Measurements from ENCODE around the gene SZT2. TPM values are rescaled to one million over a fixed set of nuclear protein-coding genes. Genes with fewer than 3 reads are reported as not detected.

SZT2 gene
- total RNA-seq, 3 donors from 2014 or later, result 29.1 to 49.2 (median 44.3) TPM

DNA sequence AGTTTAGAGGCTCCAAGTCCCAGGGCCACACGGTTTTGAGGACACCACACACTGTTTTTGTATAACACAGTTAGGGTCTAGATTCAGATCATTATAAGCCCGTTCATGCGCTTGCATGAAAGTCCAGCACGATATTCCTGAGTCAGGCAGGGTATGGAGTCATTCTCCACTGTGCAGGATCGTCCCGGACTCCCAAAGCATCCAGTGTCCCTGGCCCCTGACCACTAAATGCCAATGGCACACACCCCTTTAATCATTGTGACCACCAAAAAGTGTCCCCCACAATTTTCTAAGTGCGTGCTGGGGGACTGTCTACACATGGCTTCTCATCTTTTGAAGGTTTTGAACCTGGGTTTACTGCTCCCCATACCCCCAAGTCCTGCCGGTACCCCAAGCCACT is 113.8 kb downstream of the SZT2 start:
- Histone ChIP-seq H3K4me1 (no peaks in the 10 kb centered on the region), H3K36me3 (no peaks in the 10 kb centered on the region), H3K9me3 (no peaks in the 10 kb centered on the region), H3K27me3 (no peaks in the 10 kb centered on the region), H3K27ac (no peak overlapping the region), H3K4me3 (no peak overlapping the region)
- intact Hi-C loops (cut with DNase I; ENCODE audit: low total_unique reads), result no loop called here
- no peak for DNase-seq (ENCODE audit: low spot score in 2 of 2)
- TF ChIP-seq, protein P1, sequence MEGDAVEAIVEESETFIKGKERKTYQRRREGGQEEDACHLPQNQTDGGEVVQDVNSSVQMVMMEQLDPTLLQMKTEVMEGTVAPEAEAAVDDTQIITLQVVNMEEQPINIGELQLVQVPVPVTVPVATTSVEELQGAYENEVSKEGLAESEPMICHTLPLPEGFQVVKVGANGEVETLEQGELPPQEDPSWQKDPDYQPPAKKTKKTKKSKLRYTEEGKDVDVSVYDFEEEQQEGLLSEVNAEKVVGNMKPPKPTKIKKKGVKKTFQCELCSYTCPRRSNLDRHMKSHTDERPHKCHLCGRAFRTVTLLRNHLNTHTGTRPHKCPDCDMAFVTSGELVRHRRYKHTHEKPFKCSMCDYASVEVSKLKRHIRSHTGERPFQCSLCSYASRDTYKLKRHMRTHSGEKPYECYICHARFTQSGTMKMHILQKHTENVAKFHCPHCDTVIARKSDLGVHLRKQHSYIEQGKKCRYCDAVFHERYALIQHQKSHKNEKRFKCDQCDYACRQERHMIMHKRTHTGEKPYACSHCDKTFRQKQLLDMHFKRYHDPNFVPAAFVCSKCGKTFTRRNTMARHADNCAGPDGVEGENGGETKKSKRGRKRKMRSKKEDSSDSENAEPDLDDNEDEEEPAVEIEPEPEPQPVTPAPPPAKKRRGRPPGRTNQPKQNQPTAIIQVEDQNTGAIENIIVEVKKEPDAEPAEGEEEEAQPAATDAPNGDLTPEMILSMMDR (IDR thresholded peaks at IDR 0.05), result no peak
- TF ChIP-seq POLR2AphosphoS5 (IDR thresholded peaks at IDR 0.05), result no peak
- no peak for TF ChIP-seq POLR2A (IDR thresholded peaks at IDR 0.05)

Other genes starting within 250 kb of the SZT2 start
- 10 to 100 TPM; 34.9 to 61.6 (median 46.4) TPM for gene EBNA1BP2, start 217.6 kb upstream of the SZT2 start, total RNA-seq
- under 1 TPM; 0.16 to 0.88 (median 0.66) TPM for gene CFAP57, start 217.6 kb upstream of the SZT2 start, total RNA-seq
- 10 to 100 TPM in 2 of 3 donors, not detected in 1; 19.3 to 30.1 TPM for gene TMEM125, start 119.9 kb upstream of the SZT2 start, total RNA-seq
- gene C1orf210, start 104.3 kb upstream of the SZT2 start, total RNA-seq, result 10 to 100 TPM in 1 of 3 donors, 1 to 10 TPM in 1, not detected in 1; 7.2 to 31.3 TPM
- gene TIE1, start 88.9 kb upstream of the SZT2 start, total RNA-seq, result 10 to 100 TPM in 2 of 3 donors, 1 to 10 TPM in 1; 9.4 to 39.0 (median 24.2) TPM
- gene MPL, start 52.1 kb upstream of the SZT2 start, total RNA-seq, result not detected
- gene CDC20, start 30.9 kb upstream of the SZT2 start, total RNA-seq, result 1 to 10 TPM; 1.3 to 5.8 (median 1.3) TPM
- 10 to 100 TPM; 45.9 to 60.6 (median 55.5) TPM for gene ELOVL1, start 21.9 kb upstream of the SZT2 start, total RNA-seq
- gene MED8, start 99 bp upstream of the SZT2 start, total RNA-seq, result 10 to 100 TPM; 38.3 to 42.9 (median 38.8) TPM
- gene HYI, start 64.0 kb downstream of the SZT2 start, total RNA-seq, result 10 to 100 TPM; 66.6 to 79.3 (median 70.1) TPM
- 100 to 1,000 TPM; 109 to 149 (median 116) TPM for gene PTPRF, start 141.0 kb downstream of the SZT2 start, total RNA-seq

Data from breast epithelium (tissue), 4 donors.